SU-DHL-6 (cell line): ENCODE data around the gene PCYT1B.

Experiments used
- CTCF ChIP-seq: fragments of 200-600 bp; sonication (generic); IDR thresholded peaks from one replicate; pipeline ENCODE4 v1.5.1; 2017; ENCODE audit warnings: antibody characterized with exemption, mild to moderate bottlenecking, low read length, moderate library complexity; ENCODE audit not compliant: insufficient read depth, poor library complexity, severe bottlenecking
- EZH2phosphoT487 ChIP-seq: fragments of 200-600 bp; sonication (generic), shearing (Covaris generic); conservative IDR thresholded peaks from 2 replicates; pipeline ENCODE4 v1.6.1; 2018; ENCODE audit warnings: mild to moderate bottlenecking, antibody characterized with exemption, low read length, moderate library complexity, mixed read lengths

- TF ChIP-seq CTCF = no peak
- no peak for TF ChIP-seq EZH2phosphoT487
Observed at GRCh38 chrX:24566240-24566639, 80.9 kb downstream of the PCYT1B start.
